ENCODE measurements around the gene MEF2D. TPM values are rescaled to one million over a fixed set of nuclear protein-coding genes. Genes with fewer than 3 reads are reported as not detected.

The MEF2D gene
- total RNA-seq, 2 experiments from 2014 or later, result 155 to 162 TPM

DNA sequence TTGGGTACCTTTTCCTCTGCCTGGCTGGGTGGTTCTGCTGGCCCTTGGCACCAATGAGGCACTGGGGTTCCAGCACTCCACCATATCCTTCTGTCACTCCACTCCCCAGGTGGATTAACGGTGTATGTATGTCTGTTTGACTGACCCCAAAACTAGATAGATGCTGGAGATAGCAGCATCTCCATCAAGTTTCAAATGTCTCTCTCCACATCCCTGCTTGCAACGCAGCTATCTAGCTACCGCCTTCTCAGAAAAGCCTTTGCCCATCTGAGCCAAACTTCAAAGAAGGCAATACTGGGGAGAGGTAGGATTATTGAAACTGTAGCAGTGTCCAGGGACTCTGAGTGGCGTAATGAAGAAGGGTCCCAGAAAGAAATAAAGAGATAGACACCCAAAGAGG, 67.5 kb downstream of the MEF2D start:
- Histone ChIP-seq H3K36me3 (ENCODE audit: insufficient read depth, low read length) (no peaks in the 10 kb centered on the region), H3K4me3 (ENCODE audit: low read length) (no peak overlapping the region), H3K27ac (ENCODE audit: low read depth in 1 of 2, low read length in 2 of 2) (no peak overlapping the region), H3K4me1 (ENCODE audit: insufficient read depth, low read length) (peaks cover 31% of the 10 kb centered on the region), H3K27me3 (ENCODE audit: control insufficient read depth in 1 of 2, insufficient read depth in 2 of 2, low read length in 2 of 2) (peaks cover 79 to 95% of the 10 kb centered on the region in 2 experiments), H3K9me3 (ENCODE audit: control insufficient read depth in 1 of 2, insufficient read depth in 1 of 2, low read length in 2 of 2) (peaks cover 0 to 28% of the 10 kb centered on the region in 2 experiments)
- Mint-ChIP-seq H3K27me3 (peaks cover 97% of the 10 kb centered on the region), H3K27ac (no peak overlapping the region), H3K9me3 (no peaks in the 10 kb centered on the region), H3K4me3 (no peak overlapping the region), H3K4me1 (ENCODE audit: low read depth) (peaks cover 16% of the 10 kb centered on the region), H3K36me3 (ENCODE audit: low read depth) (no peaks in the 10 kb centered on the region)
- intact Hi-C loops (cut with DNase I, micrococcal nuclease), result no loop called here
- ATAC-seq (ENCODE audit: poor library complexity) (no peak), DNase-seq (no peak)
- POLR2A ChIA-PET, result interaction anchor here (1.7 kb wide), 1 partner anchor 10 kb away, joined by 4 read pairs; no protein-coding TSS in a partner anchor
- CTCF ChIA-PET, result interaction anchor here (1.7 kb wide), 1 partner anchor 48 kb away, joined by 8 read pairs; no protein-coding TSS in a partner anchor
- TF ChIP-seq, protein P1, sequence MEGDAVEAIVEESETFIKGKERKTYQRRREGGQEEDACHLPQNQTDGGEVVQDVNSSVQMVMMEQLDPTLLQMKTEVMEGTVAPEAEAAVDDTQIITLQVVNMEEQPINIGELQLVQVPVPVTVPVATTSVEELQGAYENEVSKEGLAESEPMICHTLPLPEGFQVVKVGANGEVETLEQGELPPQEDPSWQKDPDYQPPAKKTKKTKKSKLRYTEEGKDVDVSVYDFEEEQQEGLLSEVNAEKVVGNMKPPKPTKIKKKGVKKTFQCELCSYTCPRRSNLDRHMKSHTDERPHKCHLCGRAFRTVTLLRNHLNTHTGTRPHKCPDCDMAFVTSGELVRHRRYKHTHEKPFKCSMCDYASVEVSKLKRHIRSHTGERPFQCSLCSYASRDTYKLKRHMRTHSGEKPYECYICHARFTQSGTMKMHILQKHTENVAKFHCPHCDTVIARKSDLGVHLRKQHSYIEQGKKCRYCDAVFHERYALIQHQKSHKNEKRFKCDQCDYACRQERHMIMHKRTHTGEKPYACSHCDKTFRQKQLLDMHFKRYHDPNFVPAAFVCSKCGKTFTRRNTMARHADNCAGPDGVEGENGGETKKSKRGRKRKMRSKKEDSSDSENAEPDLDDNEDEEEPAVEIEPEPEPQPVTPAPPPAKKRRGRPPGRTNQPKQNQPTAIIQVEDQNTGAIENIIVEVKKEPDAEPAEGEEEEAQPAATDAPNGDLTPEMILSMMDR (IDR thresholded peaks at IDR 0.05), result no peak

DNA sequence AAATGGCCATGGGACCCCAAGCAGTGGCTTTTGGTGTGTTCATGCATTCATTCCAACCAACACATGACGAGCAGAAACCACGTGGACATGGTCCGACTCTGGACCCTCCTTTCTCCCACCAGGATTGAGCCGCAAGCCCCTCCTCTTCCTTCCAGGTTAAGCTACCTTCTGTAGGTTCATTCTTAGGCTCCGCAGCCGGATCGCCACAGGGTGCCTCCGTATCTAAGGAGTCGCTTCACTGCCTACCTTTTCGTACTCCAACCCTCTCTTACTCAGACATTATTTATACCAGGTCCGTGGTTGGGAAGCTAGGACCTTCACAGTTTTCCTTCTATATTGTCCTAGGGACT, 67.9 kb downstream of the MEF2D start:
- peaks cover 79 to 95% of the 10 kb centered on the region in 2 experiments for H3K27me3 ChIP-seq (ENCODE audit: control insufficient read depth in 1 of 2, insufficient read depth in 2 of 2, low read length in 2 of 2)
- intact Hi-C loops (cut with DNase I, micrococcal nuclease), result no loop called here
- no peaks in the 10 kb centered on the region for H3K9me3 Mint-ChIP-seq
- H3K4me1 ChIP-seq (ENCODE audit: insufficient read depth, low read length), result peaks cover 30% of the 10 kb centered on the region
- TF ChIP-seq, protein P1 (IDR thresholded peaks at IDR 0.05), result no peak
- H3K4me1 Mint-ChIP-seq (ENCODE audit: low read depth), result peaks cover 14% of the 10 kb centered on the region
- peaks cover 97% of the 10 kb centered on the region for H3K27me3 Mint-ChIP-seq
- no peaks in the 10 kb centered on the region for H3K36me3 Mint-ChIP-seq (ENCODE audit: low read depth)
- peaks cover 0 to 28% of the 10 kb centered on the region in 2 experiments for H3K9me3 ChIP-seq (ENCODE audit: control insufficient read depth in 1 of 2, insufficient read depth in 1 of 2, low read length in 2 of 2)
- ChIA-PET POLR2A (interaction anchor here (1.7 to 1.8 kb wide), 2 partner anchors 9 to 13 kb away, joined by 4 to 5 read pairs; no protein-coding TSS in a partner anchor), CTCF (interaction anchor here (0.5 to 1.9 kb wide), 4 partner anchors 13 to 167 kb away, joined by 4 to 11 read pairs (median 7); no protein-coding TSS in a partner anchor)
- H3K36me3 ChIP-seq (ENCODE audit: insufficient read depth, low read length), result no peaks in the 10 kb centered on the region
- no peak overlapping the region for H3K27ac Mint-ChIP-seq
- ATAC-seq (ENCODE audit: poor library complexity), result no peak
- H3K27ac ChIP-seq (ENCODE audit: low read depth in 1 of 2, low read length in 2 of 2), result no peak overlapping the region
- DNase-seq, result no peak
- H3K4me3 Mint-ChIP-seq, result no peak overlapping the region
- H3K4me3 ChIP-seq (ENCODE audit: low read length), result no peak overlapping the region

DNA sequence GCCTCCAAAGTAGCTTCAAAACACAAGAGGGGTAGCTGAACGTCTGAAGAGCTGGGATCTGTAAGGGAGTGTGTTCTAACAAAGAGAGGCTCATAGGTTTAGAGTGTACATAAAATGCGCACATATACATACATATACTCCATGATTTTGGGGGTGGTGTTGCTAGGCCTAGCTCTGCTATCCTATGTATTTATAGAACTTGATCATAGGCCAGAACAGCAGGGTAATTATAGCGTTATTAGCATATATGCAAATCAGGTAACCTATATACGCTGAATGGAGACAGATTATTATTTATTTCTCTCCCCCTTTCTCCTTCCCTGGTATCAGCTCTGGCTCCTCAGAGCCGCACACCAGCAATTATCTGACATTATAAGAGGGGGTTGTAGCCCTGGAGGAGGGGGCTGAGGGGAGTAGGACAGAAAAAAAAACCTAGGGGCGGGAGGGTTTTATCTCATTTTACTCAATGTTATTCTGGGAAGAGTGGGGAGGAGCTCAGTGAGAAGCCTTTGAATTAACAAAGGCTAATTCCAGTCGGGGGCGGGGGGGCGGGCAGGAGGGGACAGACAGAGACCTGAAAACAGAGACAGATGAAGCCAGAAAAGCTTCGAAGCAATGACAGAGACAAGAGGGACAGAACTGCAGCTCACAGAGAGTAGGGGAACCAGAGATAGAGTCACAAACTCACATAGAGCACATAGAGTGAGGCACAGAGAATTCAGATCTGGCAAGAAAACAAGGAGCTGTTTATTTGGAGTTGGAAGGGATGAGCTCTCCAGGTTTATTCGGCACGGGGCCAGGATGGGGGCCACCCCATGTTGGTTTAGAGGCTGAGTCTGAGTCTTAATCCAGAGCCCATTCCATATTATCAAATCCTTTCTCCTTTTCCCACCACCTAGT, 68.6 kb downstream of the MEF2D start:
- H3K36me3 ChIP-seq (ENCODE audit: insufficient read depth, low read length), result no peaks in the 10 kb centered on the region
- DNase-seq, result no peak
- CTCF ChIA-PET, result interaction anchor here (0.5 to 1.9 kb wide), 4 partner anchors 8 to 168 kb away, joined by 3 to 11 read pairs (median 5); no protein-coding TSS in a partner anchor
- no peak overlapping the region for H3K27ac ChIP-seq (ENCODE audit: low read depth in 1 of 2, low read length in 2 of 2)
- H3K9me3 ChIP-seq (ENCODE audit: control insufficient read depth in 1 of 2, insufficient read depth in 1 of 2, low read length in 2 of 2), result peaks cover 0 to 22% of the 10 kb centered on the region in 2 experiments
- Mint-ChIP-seq H3K9me3 (no peaks in the 10 kb centered on the region), H3K27ac (no peak overlapping the region), H3K36me3 (ENCODE audit: low read depth) (no peaks in the 10 kb centered on the region), H3K4me3 (no peak overlapping the region), H3K27me3 (peaks cover 97% of the 10 kb centered on the region), H3K4me1 (ENCODE audit: low read depth) (peaks cover 10% of the 10 kb centered on the region)
- ATAC-seq (ENCODE audit: poor library complexity), result no peak
- POLR2A ChIA-PET, result interaction anchor here (0.7 to 1.8 kb wide), 3 partner anchors 8 to 47 kb away, joined by 3 to 5 read pairs (median 4); no protein-coding TSS in a partner anchor
- no peak overlapping the region for H3K4me3 ChIP-seq (ENCODE audit: low read length)
- H3K4me1 ChIP-seq (ENCODE audit: insufficient read depth, low read length), result peaks cover 23% of the 10 kb centered on the region
- peaks cover 78 to 94% of the 10 kb centered on the region in 2 experiments for H3K27me3 ChIP-seq (ENCODE audit: control insufficient read depth in 1 of 2, insufficient read depth in 2 of 2, low read length in 2 of 2)
- intact Hi-C loops (cut with DNase I, micrococcal nuclease), result no loop called here
- TF ChIP-seq, protein P1 (IDR thresholded peaks at IDR 0.05), result no peak

Data from CD4-positive, alpha-beta T cell (primary cell).